Natural killer cell (primary cell): ENCODE data around the gene SSR2. TPM values are rescaled to one million over a fixed set of nuclear protein-coding genes. Genes with fewer than 3 reads are reported as not detected.

Experiments used
- ATAC-seq, 3 donors: fragments of 150-1000 bp in 2 of 3; fragments of 200-7000 bp in 1 of 3; cut with Tn5 transposase; 1 replicate in 1 of 3; 2 replicates in 2 of 3; pipeline ENCODE4 v1.10.0; 2021; ENCODE audit warnings: mild to moderate bottlenecking in 2 of 3, moderate library complexity in 2 of 3
- DNase-seq, 2 donors: peaks; one replicate each; pipeline versions ENCODE4 v3.0.0 to v3.0.0-alpha.2; 2013 to 2021; ENCODE audit warnings: mixed read lengths in 1 of 2
- H3K27ac ChIP-seq: one replicate; pipeline ENCODE4 v1.5.1; 2013; ENCODE audit warnings: mild to moderate bottlenecking, low read length
- H3K27me3 ChIP-seq: one replicate; pipeline ENCODE4 v1.6.1; 2013; ENCODE audit warnings: low read length; ENCODE audit not compliant: control insufficient read depth, insufficient read depth
- H3K36me3 ChIP-seq: one replicate; pipeline ENCODE4 v1.6.1; 2013; ENCODE audit warnings: low read length; ENCODE audit not compliant: control insufficient read depth, insufficient read depth
- H3K4me1 ChIP-seq: one replicate; pipeline ENCODE4 v1.6.1; 2013; ENCODE audit warnings: low read length; ENCODE audit not compliant: control insufficient read depth, insufficient read depth
- H3K4me3 ChIP-seq: one replicate; pipeline ENCODE4 v1.5.1; 2013; ENCODE audit warnings: low read length
- H3K9me3 ChIP-seq: one replicate; pipeline ENCODE4 v1.6.1; 2013; ENCODE audit warnings: low read length; ENCODE audit not compliant: control insufficient read depth, insufficient read depth
- H3K27ac Mint-ChIP-seq, 2 donors: one replicate each; pipeline ENCODE4 v1.8.0; 2022; ENCODE audit warnings: mild to moderate bottlenecking in 2 of 2, mixed read lengths in 2 of 2, moderate library complexity in 1 of 2
- H3K27me3 Mint-ChIP-seq, 2 donors: one replicate each; pipeline ENCODE4 v1.8.0; 2022; ENCODE audit warnings: low read depth in 2 of 2, mixed read lengths in 2 of 2
- H3K36me3 Mint-ChIP-seq: one replicate; pipeline ENCODE4 v1.8.0; 2022; ENCODE audit warnings: mixed read lengths
- H3K4me1 Mint-ChIP-seq, 2 donors: one replicate each; pipeline ENCODE4 v1.8.0; 2022; ENCODE audit warnings: mixed read lengths in 2 of 2
- H3K4me3 Mint-ChIP-seq: one replicate; pipeline ENCODE4 v1.8.0; 2022; ENCODE audit warnings: mild to moderate bottlenecking, moderate library complexity, mixed read lengths
- H3K9me3 Mint-ChIP-seq, 2 donors: one replicate each; pipeline ENCODE4 v1.8.0; 2022; ENCODE audit warnings: mixed read lengths in 2 of 2
- WGBS: methylation state at CpG from one replicate; pipeline ENCODE4 v1.1.7; 2013; ENCODE audit warnings: missing lambda C conversion rate; ENCODE audit not compliant: insufficient coverage; 5-methylcytosine and 5-hydroxymethylcytosine counted together
- intact Hi-C: fragments of 100-400 bp; cut with micrococcal nuclease; formaldehyde crosslinking; loops from one replicate; pipeline ENCODE4 v1.14.2; 2022
- total RNA-seq, 4 donors: library from RNA; stranded (reverse); fragments of 120-200 nt in 1 of 4; gene quantifications; one replicate each; pipeline versions ENCODE4 v1.2.3 to v1.2.4, GENCODE V29; 2013 to 2022
- TF ChIP-seq, protein P1 (sequence below): fragments of 200-600 bp; IDR thresholded peaks from one replicate; pipeline ENCODE4 v1.8.0; 2022; ENCODE audit warnings: antibody characterized with exemption

Gene SSR2
- total RNA-seq, 3 donors from 2014 or later (not counting 1 experiment from before 2014, with no cell fraction given): 209 to 215 (median 211) TPM

DNA sequence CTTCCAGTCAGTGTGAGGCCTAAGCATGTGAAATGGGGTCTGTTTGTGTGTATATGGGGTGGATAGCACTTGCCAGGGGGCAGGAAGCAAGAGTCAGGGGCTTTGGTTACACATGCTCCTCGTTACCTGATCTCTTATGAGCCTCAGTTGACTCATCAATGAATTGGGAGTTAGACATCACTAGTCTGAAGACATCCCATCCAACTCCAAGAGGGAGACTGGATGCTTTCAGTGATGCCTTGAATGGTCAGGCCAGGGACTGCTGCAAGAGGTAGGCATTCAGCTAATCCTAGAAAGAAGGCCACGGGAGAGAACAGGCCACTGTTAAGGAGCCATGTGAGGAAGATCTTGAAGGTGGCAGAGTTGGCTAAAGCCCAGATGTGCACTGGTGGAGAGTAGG, 46.5 kb upstream of the SSR2 start:
- 82% methylated on average over 2 of the region's 2 CpGs for WGBS
- Mint-ChIP-seq H3K27me3 (peaks cover 0 to 4% of the 10 kb centered on the region in 2 donors), H3K9me3 (no peaks in the 10 kb centered on the region), H3K27ac (no peak overlapping the region), H3K4me1 (peaks cover 0 to 14% of the 10 kb centered on the region in 2 donors), H3K36me3 (no peaks in the 10 kb centered on the region), H3K4me3 (no peak overlapping the region)
- Histone ChIP-seq H3K9me3 (no peaks in the 10 kb centered on the region), H3K4me3 (no peak overlapping the region), H3K27ac (no peak overlapping the region), H3K4me1 (no peaks in the 10 kb centered on the region), H3K36me3 (no peaks in the 10 kb centered on the region), H3K27me3 (no peaks in the 10 kb centered on the region)
- TF ChIP-seq, protein P1, sequence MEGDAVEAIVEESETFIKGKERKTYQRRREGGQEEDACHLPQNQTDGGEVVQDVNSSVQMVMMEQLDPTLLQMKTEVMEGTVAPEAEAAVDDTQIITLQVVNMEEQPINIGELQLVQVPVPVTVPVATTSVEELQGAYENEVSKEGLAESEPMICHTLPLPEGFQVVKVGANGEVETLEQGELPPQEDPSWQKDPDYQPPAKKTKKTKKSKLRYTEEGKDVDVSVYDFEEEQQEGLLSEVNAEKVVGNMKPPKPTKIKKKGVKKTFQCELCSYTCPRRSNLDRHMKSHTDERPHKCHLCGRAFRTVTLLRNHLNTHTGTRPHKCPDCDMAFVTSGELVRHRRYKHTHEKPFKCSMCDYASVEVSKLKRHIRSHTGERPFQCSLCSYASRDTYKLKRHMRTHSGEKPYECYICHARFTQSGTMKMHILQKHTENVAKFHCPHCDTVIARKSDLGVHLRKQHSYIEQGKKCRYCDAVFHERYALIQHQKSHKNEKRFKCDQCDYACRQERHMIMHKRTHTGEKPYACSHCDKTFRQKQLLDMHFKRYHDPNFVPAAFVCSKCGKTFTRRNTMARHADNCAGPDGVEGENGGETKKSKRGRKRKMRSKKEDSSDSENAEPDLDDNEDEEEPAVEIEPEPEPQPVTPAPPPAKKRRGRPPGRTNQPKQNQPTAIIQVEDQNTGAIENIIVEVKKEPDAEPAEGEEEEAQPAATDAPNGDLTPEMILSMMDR: no peak
- ATAC-seq (no peak), DNase-seq (no peak)
- intact Hi-C loops: no loop called here

DNA sequence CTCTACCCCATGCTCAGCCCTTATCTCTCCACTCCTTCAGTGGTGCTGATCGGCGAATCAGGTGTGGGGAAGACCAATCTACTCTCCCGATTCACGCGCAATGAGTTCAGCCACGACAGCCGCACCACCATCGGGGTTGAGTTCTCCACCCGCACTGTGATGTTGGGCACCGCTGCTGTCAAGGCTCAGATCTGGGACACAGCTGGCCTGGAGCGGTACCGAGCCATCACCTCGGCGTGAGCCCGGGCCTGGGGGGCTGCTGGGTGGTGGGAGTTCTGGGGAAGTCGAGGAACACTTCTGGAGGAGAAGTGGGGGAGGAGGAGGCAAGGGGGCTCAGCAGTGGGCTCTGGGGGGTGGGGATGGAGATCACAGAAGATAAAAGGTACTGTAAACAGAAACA, 45.1 kb upstream of the SSR2 start:
- DNase-seq (no peak), ATAC-seq (no peak)
- Histone ChIP-seq H3K27me3 (no peaks in the 10 kb centered on the region), H3K4me1 (no peaks in the 10 kb centered on the region), H3K9me3 (no peaks in the 10 kb centered on the region), H3K27ac (no peak overlapping the region), H3K36me3 (no peaks in the 10 kb centered on the region), H3K4me3 (no peak overlapping the region)
- H3K4me3 Mint-ChIP-seq: no peak overlapping the region
- no peak overlapping the region for H3K27ac Mint-ChIP-seq
- H3K9me3 Mint-ChIP-seq: no peaks in the 10 kb centered on the region
- H3K4me1 Mint-ChIP-seq: peaks cover 0 to 14% of the 10 kb centered on the region in 2 donors
- H3K36me3 Mint-ChIP-seq: no peaks in the 10 kb centered on the region
- WGBS: 76% methylated on average over 16 of the region's 16 CpGs
- H3K27me3 Mint-ChIP-seq: peaks cover 0 to 4% of the 10 kb centered on the region in 2 donors
- TF ChIP-seq, protein P1: no peak
- intact Hi-C loops: no loop called here

- Mint-ChIP-seq H3K36me3 (no peaks in the 10 kb centered on the region), H3K9me3 (no peaks in the 10 kb centered on the region)
These were observed 44.5 kb upstream of the SSR2 start for GRCh38 chr1:156065212-156065611.

DNA sequence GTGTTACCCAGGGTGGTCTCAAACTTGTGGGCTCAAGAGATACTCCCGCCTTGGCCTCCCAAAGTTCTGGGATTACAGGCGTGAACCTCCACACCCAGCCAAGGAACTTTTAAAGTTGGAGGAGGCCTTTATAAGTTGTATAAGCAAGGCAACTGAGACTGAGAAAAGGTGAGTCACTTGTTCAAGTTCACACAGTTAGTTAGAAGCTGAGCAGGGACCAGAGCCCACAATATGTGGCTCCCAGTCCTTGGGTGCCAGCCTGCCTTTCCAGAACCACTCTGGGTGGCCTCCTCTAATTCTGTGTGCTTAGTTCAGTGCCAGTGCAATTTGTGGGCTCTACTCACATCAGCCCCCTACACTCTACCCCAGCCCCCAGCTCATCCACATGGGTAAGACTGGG, 43.9 kb upstream of the SSR2 start:
- ATAC-seq: no peak
- no peaks in the 10 kb centered on the region for H3K4me1 ChIP-seq
- no peak overlapping the region for H3K4me3 Mint-ChIP-seq
- H3K27me3 Mint-ChIP-seq: no peaks in the 10 kb centered on the region
- no peak for DNase-seq
- no peaks in the 10 kb centered on the region for H3K36me3 ChIP-seq
- no peaks in the 10 kb centered on the region for H3K27me3 ChIP-seq
- no peaks in the 10 kb centered on the region for H3K9me3 ChIP-seq
- no peaks in the 10 kb centered on the region for H3K9me3 Mint-ChIP-seq
- intact Hi-C loops: no loop called here
- no peak overlapping the region for H3K4me3 ChIP-seq
- H3K36me3 Mint-ChIP-seq: no peaks in the 10 kb centered on the region
- peaks cover 0 to 14% of the 10 kb centered on the region in 2 donors for H3K4me1 Mint-ChIP-seq
- no peak overlapping the region for H3K27ac ChIP-seq
- WGBS: 60% methylated on average over 1 of the region's 2 CpGs
- TF ChIP-seq, protein P1: no peak
- no peak overlapping the region for H3K27ac Mint-ChIP-seq

More at GRCh38 chr1:156065212-156065611, 44.5 kb upstream of the SSR2 start:
- ATAC-seq (peak in 1 of 3 donors; percentile 26), DNase-seq (no peak)
- WGBS: 75% methylated on average over 3 of the region's 3 CpGs
- Mint-ChIP-seq H3K4me3 (no peak overlapping the region), H3K4me1 (peaks cover 0 to 14% of the 10 kb centered on the region in 2 donors), H3K27me3 (no peaks in the 10 kb centered on the region), H3K27ac (peak overlapping the region in 1 of 2 donors; percentile 43)
- Histone ChIP-seq H3K36me3 (no peaks in the 10 kb centered on the region), H3K27me3 (no peaks in the 10 kb centered on the region), H3K4me3 (no peak overlapping the region), H3K9me3 (no peaks in the 10 kb centered on the region), H3K4me1 (no peaks in the 10 kb centered on the region), H3K27ac (no peak overlapping the region)
- intact Hi-C loops: no loop called here
- TF ChIP-seq, protein P1: no peak
